Activated naive CD4-positive, alpha-beta T cell treated with anti-CD3 and anti-CD28 coated beads, Interleukin-2, amount 50 U/mL, for 72 hours (primary cell): Measurements from ENCODE around the gene RAD17. TPM values are rescaled to one million over a fixed set of nuclear protein-coding genes. Genes with fewer than 3 reads are reported as not detected.
"Not testable (repeated sequence)": the region's sequence is repeated elsewhere in the genome, so short reads cannot be mapped to it uniquely, and the experiment has no call there.

Source experiments
- ATAC-seq, 2 donors: fragments of 150-1000 bp; cut with Tn5 transposase; 2 replicates each; pipeline ENCODE4 v1.10.0; 2021; ENCODE audit warnings: mild to moderate bottlenecking in 2 of 2, moderate library complexity in 2 of 2
- DNase-seq, 2 donors: peaks; one replicate each; pipeline ENCODE4 v3.0.0; 2021 to 2022; ENCODE audit warnings: low spot score in 2 of 2
- H3K27ac Mint-ChIP-seq, 2 donors: one replicate each; pipeline ENCODE4 v1.8.0; 2022; ENCODE audit warnings: mild to moderate bottlenecking in 2 of 2, mixed read lengths in 2 of 2
- H3K36me3 Mint-ChIP-seq, 2 donors: one replicate each; pipeline ENCODE4 v1.8.0; 2022; ENCODE audit warnings: mixed read lengths in 2 of 2
- H3K9me3 Mint-ChIP-seq, 2 donors: one replicate each; pipeline ENCODE4 v1.8.0; 2022; ENCODE audit warnings: mixed read lengths in 2 of 2
- total RNA-seq, 2 donors: library from RNA; stranded (reverse); gene quantifications; one replicate each; pipeline ENCODE4 v1.2.3, GENCODE V29; 2022

The RAD17 gene
- total RNA-seq, 2 donors from 2014 or later, result 25.7 to 29.7 TPM

DNA sequence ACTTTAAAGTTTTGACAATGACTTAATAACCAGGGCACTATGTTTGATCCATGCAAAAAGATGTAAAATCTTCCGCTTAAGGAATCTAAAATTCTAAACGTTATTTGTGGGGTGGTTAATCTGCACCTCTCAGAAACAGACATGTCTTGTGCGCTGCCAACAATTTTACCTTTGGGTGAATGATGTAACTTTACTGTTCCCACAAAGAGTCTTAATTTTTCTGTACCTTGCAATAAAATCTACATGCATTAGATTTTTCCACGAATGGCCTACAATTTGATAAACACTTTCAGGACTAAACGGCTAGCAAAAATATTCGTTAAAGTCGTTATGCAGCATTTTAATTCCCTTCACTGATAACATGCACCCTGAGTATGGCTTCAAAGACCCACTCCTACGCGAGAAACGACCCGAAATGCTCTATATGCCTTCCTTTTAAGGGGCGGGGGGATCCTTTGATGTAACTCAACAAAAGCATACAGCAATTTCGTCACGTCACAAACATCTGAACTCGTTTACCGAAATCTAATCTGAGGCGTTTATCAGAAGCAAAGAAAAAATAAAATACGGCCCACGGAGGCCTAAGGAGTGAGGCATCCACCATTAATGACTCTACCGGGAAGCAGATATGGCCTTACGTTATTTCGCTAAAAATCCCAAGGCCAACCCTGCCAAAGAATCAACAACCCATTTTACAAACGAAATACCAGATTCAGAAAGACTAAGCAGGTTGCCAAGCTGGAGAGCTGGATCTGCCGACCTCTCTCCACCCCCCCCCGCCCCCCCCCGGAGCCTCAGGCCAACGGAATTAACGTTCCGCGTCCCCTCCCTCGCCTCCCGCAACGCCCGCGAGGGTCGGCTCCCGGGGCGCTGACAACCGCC is 919 bp upstream of the RAD17 start:
- DNase-seq, result peak in 1 of 2 donors; percentile 29
- peak; percentile 1 for ATAC-seq
- Mint-ChIP-seq H3K9me3 (no peaks in the 10 kb centered on the region), H3K36me3 (peaks cover 20 to 36% of the 10 kb centered on the region in 2 donors), H3K27ac (peak overlapping the region; percentile 97 to 99)

DNA sequence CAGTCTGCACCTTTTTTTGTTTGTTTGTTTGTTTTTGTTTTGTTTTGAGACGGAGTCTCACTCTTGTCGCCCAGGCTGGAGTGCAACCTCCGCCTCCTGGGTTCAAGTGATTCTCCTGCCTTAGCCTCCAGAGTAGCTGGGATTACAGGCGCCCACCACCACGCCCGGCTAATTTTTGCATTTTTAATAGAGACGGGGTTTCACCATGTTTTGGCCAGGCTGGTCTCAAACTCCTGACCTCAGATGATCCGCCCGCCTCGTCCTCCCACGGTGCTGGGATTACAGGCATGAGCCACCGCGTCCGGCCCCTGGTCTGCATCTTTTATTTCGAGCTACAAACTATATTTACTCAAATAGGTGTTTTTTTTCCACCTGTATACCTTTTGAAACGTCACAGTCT is 717 bp downstream of the RAD17 start:
- Mint-ChIP-seq H3K36me3 (peaks cover 14 to 24% of the 10 kb centered on the region in 2 donors), H3K27ac (peak overlapping the region; percentile 97)
- H3K9me3 Mint-ChIP-seq, DNase-seq, ATAC-seq: not testable (repeated sequence)

DNA sequence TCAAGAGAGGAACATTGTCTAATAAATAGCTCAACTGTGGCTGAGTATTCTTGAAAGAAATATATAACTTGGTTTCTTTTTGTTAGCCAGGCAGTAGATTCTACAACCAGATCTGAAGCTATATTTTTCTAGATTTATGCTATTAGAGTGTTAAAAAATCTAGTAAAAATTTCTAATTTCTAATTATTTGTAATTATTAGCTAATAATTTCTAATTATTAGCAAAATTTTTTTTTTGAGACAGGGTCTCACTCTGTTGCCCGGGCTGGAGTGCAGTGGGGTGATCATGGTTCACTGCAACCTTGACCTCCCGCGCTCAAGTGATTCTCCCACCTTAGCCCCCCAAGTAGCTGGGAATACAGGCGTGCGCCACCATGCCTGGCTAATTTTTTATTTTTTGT is 2.8 kb downstream of the RAD17 start:
- Mint-ChIP-seq H3K27ac (no peak overlapping the region), H3K9me3 (no peaks in the 10 kb centered on the region), H3K36me3 (peaks cover 11 to 12% of the 10 kb centered on the region in 2 donors)
- DNase-seq, result no peak
- no peak for ATAC-seq

DNA sequence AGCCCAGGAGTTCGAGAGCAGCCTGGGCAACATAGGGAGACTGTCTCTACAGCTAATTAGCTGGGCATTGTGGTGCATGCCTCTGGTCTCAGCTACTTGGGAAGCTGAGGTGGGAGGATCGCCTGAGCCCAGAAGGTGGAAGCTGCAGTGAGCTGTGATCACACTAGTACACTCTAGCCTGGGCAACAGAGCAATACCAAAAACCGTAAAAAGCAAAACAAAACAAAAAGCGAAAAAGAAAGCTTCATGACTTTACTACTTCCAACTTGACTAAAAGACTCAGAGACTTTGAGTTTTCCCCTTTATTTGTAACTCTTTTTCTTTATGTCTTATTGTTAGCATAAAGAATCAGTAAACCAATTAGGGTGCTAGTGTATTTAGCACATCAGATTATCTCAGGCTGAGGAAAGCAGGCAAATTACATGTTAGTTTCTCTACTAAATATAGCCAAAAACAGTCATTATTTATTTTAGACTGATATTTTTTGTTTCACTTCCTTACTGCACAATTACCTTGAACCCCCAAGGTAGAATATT is 5.4 kb downstream of the RAD17 start:
- Mint-ChIP-seq H3K27ac (peak overlapping the region in 1 of 2 donors; percentile 92), H3K36me3 (no peaks in the 10 kb centered on the region), H3K9me3 (no peaks in the 10 kb centered on the region)
- DNase-seq (no peak), ATAC-seq (no peak)

DNA sequence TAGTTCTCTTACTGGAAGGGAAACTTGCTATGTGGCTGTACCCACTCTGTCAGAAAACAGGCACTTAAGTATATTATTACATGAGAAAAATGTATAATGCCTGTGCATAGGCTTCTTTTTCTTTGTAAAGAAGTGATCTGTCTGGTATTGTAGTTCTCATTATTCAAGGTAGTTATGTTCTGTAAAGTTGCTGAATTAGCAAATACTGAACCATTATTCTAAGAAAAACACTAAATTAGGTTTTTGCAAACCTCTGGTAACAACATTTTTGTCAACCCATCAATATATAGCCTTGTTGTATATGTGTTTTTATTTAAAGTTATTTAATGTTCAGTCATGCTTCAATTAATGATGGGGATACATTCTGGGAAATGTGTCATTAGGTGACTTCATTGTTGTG is 8.8 kb downstream of the RAD17 start:
- H3K27ac Mint-ChIP-seq, result no peak overlapping the region
- no peaks in the 10 kb centered on the region for H3K9me3 Mint-ChIP-seq
- no peak for ATAC-seq
- DNase-seq, result no peak
- no peaks in the 10 kb centered on the region for H3K36me3 Mint-ChIP-seq

DNA sequence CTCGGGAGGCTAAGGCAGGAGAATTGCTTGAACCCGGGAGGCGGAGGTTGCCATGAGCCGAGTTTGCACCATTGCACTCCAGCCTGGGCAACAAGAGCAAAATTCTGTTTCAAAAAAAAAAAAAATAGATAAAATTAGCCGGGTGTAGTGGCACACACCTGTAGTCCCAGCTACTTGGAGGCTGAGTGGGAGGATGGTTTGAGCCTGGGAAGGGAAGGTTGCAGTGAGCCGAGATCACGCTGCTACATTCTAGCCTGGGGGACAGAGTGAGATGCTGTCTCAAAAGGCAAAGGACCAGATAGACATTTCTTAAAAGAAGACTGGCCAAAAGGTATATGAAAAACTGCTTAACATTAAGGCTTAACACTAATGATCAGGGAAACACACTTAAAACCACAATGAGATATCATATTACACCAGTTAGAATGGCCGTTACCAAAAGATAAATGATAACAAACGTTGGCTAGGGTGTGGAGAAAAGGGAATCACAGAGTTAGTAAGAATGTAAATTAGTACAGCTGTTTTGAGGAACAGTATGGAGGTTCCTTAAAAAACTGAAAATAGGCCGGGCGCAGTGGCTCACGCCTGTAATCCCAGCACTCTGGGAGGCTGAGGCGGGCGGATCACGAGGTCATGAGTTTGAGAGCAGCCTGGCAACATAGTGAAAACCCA is 35.2 kb downstream of the RAD17 start:
- ATAC-seq (no peak), DNase-seq (no peak)
- Mint-ChIP-seq H3K9me3 (no peaks in the 10 kb centered on the region), H3K27ac (no peak overlapping the region), H3K36me3 (peaks cover 20 to 23% of the 10 kb centered on the region in 2 donors)

DNA sequence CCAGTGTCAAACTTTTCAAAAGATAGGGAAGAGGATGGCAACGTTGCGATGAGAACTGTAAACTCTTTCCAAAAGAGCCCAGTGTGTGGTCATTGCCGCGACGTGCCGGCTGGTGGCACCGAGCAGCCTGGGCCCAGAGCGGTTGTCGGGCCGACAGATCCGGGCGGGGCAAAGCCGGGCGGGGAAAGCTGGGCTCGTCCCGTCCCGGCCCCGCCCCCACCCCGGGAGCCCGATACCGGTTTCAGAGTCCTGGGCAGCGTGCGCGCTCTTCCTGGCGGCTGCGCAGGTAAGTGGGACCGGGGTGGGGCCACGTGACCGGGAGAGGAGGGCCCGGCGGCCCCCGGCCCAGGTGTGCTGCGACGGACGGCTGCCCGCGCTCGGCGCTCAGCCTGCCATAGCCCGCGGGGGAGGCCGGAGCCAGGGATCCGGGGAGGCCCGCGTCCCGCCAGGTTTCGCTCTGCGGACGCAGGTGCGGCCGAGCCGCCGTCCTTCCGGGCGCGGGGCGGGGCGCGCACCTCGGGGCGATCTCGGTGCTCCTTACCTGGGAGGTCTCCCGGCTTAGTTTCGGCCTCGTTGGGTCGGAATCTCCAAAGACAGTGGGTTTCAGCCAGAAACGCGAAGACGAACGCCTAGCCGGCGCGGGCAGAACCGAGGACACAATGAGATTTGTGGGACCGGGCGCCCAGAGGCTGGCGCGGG is 45.4 kb downstream of the RAD17 start, which contains the start of gene MARVELD2:
MARVELD2 (plus strand) TSS at position 232 of the 699 bp plus-strand sequence. CDS start 4,270 bp downstream, outside the sequence.
- peaks cover 5 to 13% of the 10 kb centered on the region in 2 donors for H3K36me3 Mint-ChIP-seq
- no peaks in the 10 kb centered on the region for H3K9me3 Mint-ChIP-seq
- peak in 1 of 2 donors; percentile 33 for DNase-seq
- H3K27ac Mint-ChIP-seq, result no peak within 1 kb of the TSS
- peak; percentile 68 to 75 for ATAC-seq

DNA sequence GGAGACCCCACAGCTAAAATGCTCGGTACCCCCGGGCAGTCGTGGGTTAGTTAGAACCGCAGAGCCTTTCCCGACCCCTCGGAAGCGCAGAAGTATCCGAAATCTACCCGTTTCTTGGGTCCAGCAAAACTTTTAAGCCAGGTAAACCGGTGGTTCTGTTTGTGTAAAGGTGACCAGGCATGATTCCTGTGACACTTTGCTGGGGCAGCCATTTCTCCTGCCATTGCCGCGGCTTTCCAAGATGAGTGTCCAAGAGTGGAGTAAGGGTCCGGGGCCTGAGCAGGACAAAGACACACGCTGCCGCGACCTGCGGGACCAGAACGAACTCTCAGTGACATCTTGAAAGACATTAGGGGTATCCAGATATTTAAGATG is 46.0 kb downstream of the RAD17 start:
- ATAC-seq (no peak), DNase-seq (peak in 1 of 2 donors; percentile 4)
- H3K27ac Mint-ChIP-seq, result no peak overlapping the region
- H3K36me3 Mint-ChIP-seq, result peaks cover 5 to 13% of the 10 kb centered on the region in 2 donors
- no peaks in the 10 kb centered on the region for H3K9me3 Mint-ChIP-seq

DNA sequence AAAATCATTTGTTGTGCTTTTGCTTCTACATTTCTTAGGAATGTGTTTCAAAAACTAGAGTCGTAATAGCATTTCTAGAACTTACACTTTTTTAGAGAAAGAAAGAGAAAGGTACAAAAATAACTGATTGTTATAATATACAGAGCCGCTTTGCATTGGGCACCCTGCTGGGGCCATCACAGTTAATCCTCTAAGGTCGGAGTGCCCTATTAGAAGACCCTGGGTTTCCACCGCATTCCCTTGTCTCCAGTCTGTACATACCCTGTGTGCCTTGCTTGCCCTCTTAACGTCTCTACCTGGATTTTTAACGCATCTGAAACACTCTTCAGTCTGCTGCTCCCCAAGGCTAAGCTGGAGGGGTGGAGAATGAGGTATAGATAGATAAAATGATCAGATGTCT is 46.6 kb downstream of the RAD17 start:
- no peak overlapping the region for H3K27ac Mint-ChIP-seq
- no peak for DNase-seq
- H3K9me3 Mint-ChIP-seq, result no peaks in the 10 kb centered on the region
- no peak for ATAC-seq
- H3K36me3 Mint-ChIP-seq, result peaks cover 5 to 13% of the 10 kb centered on the region in 2 donors

DNA sequence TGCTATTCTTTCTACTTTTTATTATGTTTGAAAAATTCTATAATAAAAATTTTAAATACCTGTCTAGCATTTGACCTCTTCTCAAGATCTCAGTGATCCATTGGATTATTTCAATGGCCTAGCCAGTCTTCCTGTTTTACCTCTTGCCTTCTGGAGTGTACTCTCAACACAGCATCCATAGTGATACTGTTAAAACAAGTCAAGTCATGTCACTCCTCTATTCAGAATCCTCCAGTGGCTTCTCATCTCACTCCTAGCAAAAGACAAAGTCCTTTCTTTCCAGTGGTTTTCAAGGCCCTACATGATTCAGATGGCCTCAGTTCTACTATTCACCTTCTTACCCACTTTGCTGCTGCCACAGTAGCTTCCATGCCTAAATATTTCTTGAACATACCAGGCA is 47.1 kb downstream of the RAD17 start:
- H3K36me3 Mint-ChIP-seq, result peaks cover 5 to 9% of the 10 kb centered on the region in 2 donors
- no peak for ATAC-seq
- no peak for DNase-seq
- H3K27ac Mint-ChIP-seq, result no peak overlapping the region
- H3K9me3 Mint-ChIP-seq, result no peaks in the 10 kb centered on the region

DNA sequence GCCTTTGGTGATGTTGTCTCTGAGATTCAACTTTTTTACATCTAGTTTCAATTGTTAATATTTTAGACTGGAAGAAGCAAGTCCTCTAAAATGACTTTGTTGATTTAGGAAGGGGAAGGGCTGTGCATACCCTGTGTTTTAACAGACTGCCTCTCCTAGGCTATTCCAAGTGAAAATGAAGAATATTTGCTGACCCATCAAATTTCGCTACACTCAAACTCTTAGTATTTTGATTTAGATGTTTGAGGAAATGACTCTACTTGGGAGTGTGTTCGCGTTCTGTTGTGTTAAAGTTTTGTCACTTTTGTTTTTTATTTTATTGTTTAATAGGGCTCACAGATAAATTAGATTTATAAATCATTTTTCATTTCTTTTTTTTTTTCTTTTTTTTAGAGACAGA is 48.9 kb downstream of the RAD17 start:
- H3K27ac Mint-ChIP-seq, result no peak overlapping the region
- DNase-seq (no peak), ATAC-seq (no peak)
- H3K36me3 Mint-ChIP-seq, result peaks cover 5 to 14% of the 10 kb centered on the region in 2 donors
- H3K9me3 Mint-ChIP-seq, result no peaks in the 10 kb centered on the region

DNA sequence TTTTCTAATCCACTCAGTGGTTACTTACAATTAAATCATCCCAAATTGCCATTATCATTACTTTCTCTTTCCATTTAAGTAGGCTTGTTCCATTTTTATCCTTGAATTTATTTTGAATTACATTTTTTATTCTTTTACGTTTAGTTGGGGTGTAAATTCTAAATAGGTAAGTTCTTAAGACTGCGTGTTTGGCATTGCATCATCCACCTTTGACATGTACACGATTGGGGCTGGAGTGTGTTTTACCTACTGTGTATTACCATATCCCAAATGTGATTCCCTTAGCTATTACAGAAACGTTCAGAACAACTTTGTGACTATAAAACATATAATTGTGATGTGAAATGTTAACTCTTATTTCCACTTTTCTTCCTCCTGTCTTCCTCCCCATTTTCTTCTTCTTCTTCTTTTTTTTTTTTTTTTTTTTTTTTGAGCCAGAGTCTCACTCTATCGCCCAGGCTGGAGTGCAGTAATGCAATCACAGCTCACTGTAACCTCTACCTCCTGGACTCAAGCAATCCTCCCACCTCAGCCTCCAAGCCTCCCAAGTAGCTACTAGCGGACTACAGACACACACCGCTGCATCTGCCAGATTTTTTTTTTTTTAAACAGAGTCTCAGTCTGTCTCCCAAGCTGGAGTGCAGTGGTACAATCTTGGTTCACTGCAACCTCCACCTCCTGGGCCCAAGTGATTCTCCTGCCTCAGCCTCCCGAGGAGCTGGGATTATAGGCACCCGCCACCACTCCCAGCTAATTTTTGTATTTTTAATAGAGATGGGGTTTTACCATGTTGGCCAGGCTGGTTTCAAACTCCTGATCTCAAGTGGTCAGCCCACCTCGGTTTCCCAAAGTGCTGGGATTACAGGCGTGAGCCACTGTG is 62.0 kb downstream of the RAD17 start:
- ATAC-seq (no peak), DNase-seq (no peak)
- H3K36me3 Mint-ChIP-seq, result no peaks in the 10 kb centered on the region
- H3K27ac Mint-ChIP-seq, result peak overlapping the region in 1 of 2 donors; percentile 87
- no peaks in the 10 kb centered on the region for H3K9me3 Mint-ChIP-seq

DNA sequence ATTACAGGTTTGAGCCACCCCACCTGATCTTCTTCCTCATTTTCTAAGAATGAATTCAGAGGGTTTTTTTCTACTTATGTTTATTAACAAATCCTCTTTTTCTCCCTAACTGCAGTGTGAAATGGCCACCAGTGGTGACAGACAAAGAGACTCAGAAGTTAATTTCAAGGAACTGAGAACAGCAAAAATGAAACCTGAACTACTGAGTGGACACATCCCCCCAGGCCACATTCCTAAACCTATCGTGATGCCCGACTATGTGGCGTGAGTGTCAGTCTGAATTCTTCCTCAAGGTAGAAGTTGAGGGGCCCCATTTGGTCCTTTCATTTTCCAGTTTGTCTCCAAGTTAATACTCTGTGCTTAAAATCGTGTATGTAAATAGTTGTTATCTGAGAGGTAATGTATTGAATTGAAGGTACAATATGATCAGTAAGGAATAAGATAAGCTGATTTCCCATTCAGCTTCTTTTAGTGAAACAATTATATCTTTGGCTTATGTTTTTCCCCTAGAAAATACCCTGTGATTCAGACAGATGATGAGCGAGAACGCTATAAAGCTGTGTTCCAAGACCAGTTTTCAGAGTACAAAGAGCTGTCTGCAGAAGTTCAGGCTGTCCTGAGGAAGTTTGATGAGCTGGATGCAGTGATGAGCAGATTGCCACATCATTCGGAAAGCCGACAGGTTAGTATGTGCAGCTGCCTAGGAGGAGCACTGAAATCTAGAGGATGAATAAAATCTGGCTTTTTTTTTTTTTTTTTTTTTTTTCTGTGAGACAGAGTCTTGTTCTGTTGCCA is 63.0 kb downstream of the RAD17 start:
- Mint-ChIP-seq H3K27ac (no peak overlapping the region), H3K9me3 (no peaks in the 10 kb centered on the region), H3K36me3 (no peaks in the 10 kb centered on the region)
- ATAC-seq (no peak), DNase-seq (no peak)

DNA sequence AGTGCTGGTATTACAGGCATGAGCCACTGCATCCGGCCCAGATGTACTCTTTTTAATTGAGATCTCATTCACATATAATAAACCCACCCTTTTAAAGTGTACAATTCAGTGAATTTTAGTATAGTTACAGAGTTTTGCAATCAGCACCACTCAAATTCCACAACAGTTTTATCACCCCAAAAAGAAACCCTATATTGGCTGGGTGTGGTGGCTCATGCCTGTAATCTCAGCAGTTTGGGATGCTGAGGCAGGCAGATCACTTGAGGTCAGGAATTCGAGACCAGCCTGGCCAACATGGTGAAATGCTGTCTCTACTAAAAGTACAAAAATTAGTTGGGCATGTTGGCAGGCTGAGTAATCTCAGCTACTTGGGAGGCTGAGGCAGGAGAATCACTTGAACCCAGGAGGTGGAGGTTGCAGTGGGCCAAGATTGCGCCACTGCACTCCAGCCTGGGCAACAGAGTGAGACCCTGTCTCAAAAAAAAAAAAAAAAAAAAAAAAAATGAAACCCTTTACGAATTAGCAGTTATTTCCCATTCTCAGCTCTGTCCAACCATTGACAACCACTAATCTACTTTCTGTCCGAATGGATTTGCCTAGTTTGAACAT is 65.8 kb downstream of the RAD17 start:
- not testable (repeated sequence) for ATAC-seq, H3K27ac Mint-ChIP-seq, H3K9me3 Mint-ChIP-seq, H3K36me3 Mint-ChIP-seq, DNase-seq
